Activated CD8-positive, alpha-beta T cell treated with anti-CD3 and anti-CD28 coated beads for 36 hours (primary cell): ENCODE measurements around the gene EFCAB7. TPM values are rescaled to one million over a fixed set of nuclear protein-coding genes. Genes with fewer than 3 reads are reported as not detected.

Source experiments
- ATAC-seq: fragments of 200-7000 bp; cut with Tn5 transposase; one replicate; pipeline ENCODE4 v1.10.0; 2021; ENCODE audit warnings: mild to moderate bottlenecking, moderate library complexity
- CTCF ChIA-PET: fragments of 350-600 bp; sonication (Branson Sonifier 250); formaldehyde crosslinking; loops from one replicate; lab custom pipeline; 2021; ENCODE audit warnings: antibody characterized with exemption; lab: Charles Lee
- POLR2A ChIA-PET: fragments of 350-600 bp; sonication (Branson Sonifier 250); formaldehyde crosslinking; loops from one replicate; lab custom pipeline; 2021; ENCODE audit warnings: antibody characterized with exemption; lab: Charles Lee
- DNase-seq: peaks from one replicate; pipeline ENCODE4 v3.0.0-alpha.2; 2020
- H3K27ac Mint-ChIP-seq: one replicate; pipeline ENCODE4 v1.8.0; 2021; ENCODE audit warnings: mild to moderate bottlenecking, mixed read lengths
- H3K27me3 Mint-ChIP-seq: one replicate; pipeline ENCODE4 v1.8.0; 2021; ENCODE audit warnings: mixed read lengths
- H3K36me3 Mint-ChIP-seq: one replicate; pipeline ENCODE4 v1.8.0; 2021; ENCODE audit warnings: low read depth, mixed read lengths
- H3K4me1 Mint-ChIP-seq: one replicate; pipeline ENCODE4 v1.8.0; 2021; ENCODE audit warnings: low read depth, mixed read lengths
- H3K4me3 Mint-ChIP-seq: one replicate; pipeline ENCODE4 v1.8.0; 2021; ENCODE audit warnings: mild to moderate bottlenecking, moderate library complexity, mixed read lengths
- H3K9me3 Mint-ChIP-seq: one replicate; pipeline ENCODE4 v1.8.0; 2021; ENCODE audit warnings: mixed read lengths
- CTCF ChIP-seq: fragments of 200-600 bp; IDR thresholded peaks from one replicate; pipeline ENCODE4 v1.8.0; 2022; ENCODE audit warnings: antibody characterized with exemption, mild to moderate bottlenecking
- intact Hi-C: fragments of 100-400 bp; cut with micrococcal nuclease; formaldehyde crosslinking; loops from one replicate; pipeline ENCODE4 v1.10.0; 2022
- total RNA-seq, 2 experiments: library from RNA; stranded (reverse); gene quantifications; one replicate each; pipeline ENCODE4 v1.2.3, GENCODE V29; 2021

The EFCAB7 gene
- total RNA-seq, 2 experiments from 2014 or later: 6.1 to 6.8 TPM

- Mint-ChIP-seq H3K27me3 (no peaks in the 10 kb centered on the region), H3K27ac (no peak overlapping the region), H3K9me3 (no peaks in the 10 kb centered on the region), H3K36me3 (peaks cover 27% of the 10 kb centered on the region), H3K4me3 (no peak overlapping the region), H3K4me1 (no peaks in the 10 kb centered on the region)
- DNase-seq (no peak), ATAC-seq (no peak)
- ChIA-PET CTCF (no interaction called here), POLR2A (no interaction called here)
- no peak for TF ChIP-seq CTCF
- intact Hi-C loops: no loop called here
Measured at GRCh38 chr1:63509718-63510117, 13.6 kb upstream of the EFCAB7 start.

- TF ChIP-seq CTCF: no peak
- intact Hi-C loops: no loop called here
- peaks cover 11% of the 10 kb centered on the region for H3K36me3 Mint-ChIP-seq
- no peak overlapping the region for H3K27ac Mint-ChIP-seq
- H3K4me3 Mint-ChIP-seq: no peak overlapping the region
- no peak for DNase-seq
- no peak for ATAC-seq
- no peaks in the 10 kb centered on the region for H3K9me3 Mint-ChIP-seq
- no peaks in the 10 kb centered on the region for H3K4me1 Mint-ChIP-seq
- POLR2A ChIA-PET: interaction anchor here (1.5 kb wide), 1 partner anchor 10 kb away, joined by 5 read pairs; no protein-coding TSS in a partner anchor
- H3K27me3 Mint-ChIP-seq: no peaks in the 10 kb centered on the region
- CTCF ChIA-PET: interaction anchor here (0.8 to 0.9 kb wide), 2 partner anchors 12 to 50 kb away, joined by 3 to 4 read pairs; no protein-coding TSS in a partner anchor
Measured at GRCh38 chr1:63512584-63512983, 10.7 kb upstream of the EFCAB7 start.

GRCh38 chr1:63516629-63517028 is 6.7 kb upstream of the EFCAB7 start:
- intact Hi-C loops: no loop called here
- H3K4me1 Mint-ChIP-seq: peaks cover 9% of the 10 kb centered on the region
- no peaks in the 10 kb centered on the region for H3K9me3 Mint-ChIP-seq
- DNase-seq: no peak
- TF ChIP-seq CTCF: no peak
- ChIA-PET POLR2A (no interaction called here), CTCF (interaction anchor here (0.6 kb wide), 1 partner anchor 675 kb away, joined by 3 read pairs; no protein-coding TSS in a partner anchor)
- no peak overlapping the region for H3K4me3 Mint-ChIP-seq
- H3K36me3 Mint-ChIP-seq: peaks cover 16% of the 10 kb centered on the region
- no peaks in the 10 kb centered on the region for H3K27me3 Mint-ChIP-seq
- ATAC-seq: no peak
- H3K27ac Mint-ChIP-seq: no peak overlapping the region

GRCh38 chr1:63523738-63524137 is 413 bp downstream of the EFCAB7 start:
- POLR2A ChIA-PET: interaction anchor here (0.8 to 1.3 kb wide), 3 partner anchors 8 to 199 kb away, joined by 3 read pairs; no protein-coding TSS in a partner anchor
- DNase-seq (no peak), ATAC-seq (peak; percentile 14)
- Mint-ChIP-seq H3K27me3 (no peaks in the 10 kb centered on the region), H3K36me3 (peaks cover 5% of the 10 kb centered on the region), H3K4me1 (peaks cover 23% of the 10 kb centered on the region), H3K27ac (peak overlapping the region; percentile 98), H3K4me3 (peak overlapping the region; percentile 84), H3K9me3 (no peaks in the 10 kb centered on the region)
- CTCF ChIA-PET: interaction anchor here (1.2 kb wide), 1 partner anchor 8 kb away, joined by 4 read pairs; no protein-coding TSS in a partner anchor
- intact Hi-C loops: loop anchor here (10.0 kb wide), 1 partner anchor 199 kb away; the partner anchor contains the start of gene FOXD3
- TF ChIP-seq CTCF: no peak

GRCh38 chr1:63524201-63524600 is 876 bp downstream of the EFCAB7 start:
- peak; percentile 2 for DNase-seq
- Mint-ChIP-seq H3K27me3 (no peaks in the 10 kb centered on the region), H3K9me3 (no peaks in the 10 kb centered on the region), H3K4me1 (peaks cover 23% of the 10 kb centered on the region), H3K4me3 (peak overlapping the region; percentile 84), H3K27ac (peak overlapping the region; percentile 98), H3K36me3 (peaks cover 5% of the 10 kb centered on the region)
- CTCF ChIA-PET: interaction anchor here (1.0 to 1.2 kb wide), 3 partner anchors 8 to 14 kb away, joined by 3 to 5 read pairs (median 4); no protein-coding TSS in a partner anchor
- intact Hi-C loops: loop anchor here (10.0 kb wide), 1 partner anchor 199 kb away; the partner anchor contains the start of gene FOXD3
- POLR2A ChIA-PET: interaction anchor here (1.3 kb wide), 1 partner anchor 200 kb away, joined by 3 read pairs; no protein-coding TSS in a partner anchor
- ATAC-seq: no peak
- no peak for TF ChIP-seq CTCF
